Jurkat, Clone E6-1 (cell line): ENCODE results near the gene AGFG2.
"Not testable (repeated sequence)": the region's sequence is repeated elsewhere in the genome, so short reads cannot be mapped to it uniquely, and the experiment has no call there.

Source experiments
- DNase-seq: peaks from one replicate; pipeline ENCODE4 v3.0.0-alpha.2; 2011; ENCODE audit warnings: low read depth, low spot score
- H3K4me3 ChIP-seq: 2 replicates; pipeline ENCODE4 v1.5.1; 2011; ENCODE audit warnings: mild to moderate bottlenecking, low read length, control low read depth, moderate library complexity

Gene AGFG2

GRCh38 chr7:100516135-100516812 is 22.7 kb upstream of the AGFG2 start:
- no peak overlapping the region for H3K4me3 ChIP-seq
- peak; percentile 84 for DNase-seq

- no peak overlapping the region for H3K4me3 ChIP-seq
- no peak for DNase-seq
These were observed 21.7 kb upstream of the AGFG2 start for GRCh38 chr7:100517305-100517704.

- no peak overlapping the region for H3K4me3 ChIP-seq
- no peak for DNase-seq
These were observed 19.4 kb upstream of the AGFG2 start for GRCh38 chr7:100519580-100519979.

GRCh38 chr7:100520138-100520537 is 18.9 kb upstream of the AGFG2 start:
- DNase-seq: no peak
- H3K4me3 ChIP-seq: no peak overlapping the region

GRCh38 chr7:100521076-100521475 is 17.9 kb upstream of the AGFG2 start:
- no peak for DNase-seq
- no peak overlapping the region for H3K4me3 ChIP-seq

- H3K4me3 ChIP-seq, DNase-seq: not testable (repeated sequence)
These were observed 17.0 kb upstream of the AGFG2 start for GRCh38 chr7:100521909-100522593.

- DNase-seq, H3K4me3 ChIP-seq: not testable (repeated sequence)
These were observed 15.8 kb upstream of the AGFG2 start for GRCh38 chr7:100523192-100523591.

GRCh38 chr7:100528108-100528866 is 10.7 kb upstream of the AGFG2 start:
- not testable (repeated sequence) for DNase-seq, H3K4me3 ChIP-seq

GRCh38 chr7:100532165-100533022 is 6.6 kb upstream of the AGFG2 start:
- no peak for DNase-seq

GRCh38 chr7:100535982-100536381 is 3.0 kb upstream of the AGFG2 start:
- DNase-seq, H3K4me3 ChIP-seq: not testable (repeated sequence)

More at GRCh38 chr7:100532165-100533022, 6.6 kb upstream of the AGFG2 start:
- no peak overlapping the region for H3K4me3 ChIP-seq

GRCh38 chr7:100536695-100537094 is 2.3 kb upstream of the AGFG2 start:
- DNase-seq, H3K4me3 ChIP-seq: not testable (repeated sequence)

- DNase-seq: no peak
- peak overlapping the region; percentile 62 for H3K4me3 ChIP-seq
These were observed 702 bp upstream of the AGFG2 start for GRCh38 chr7:100538348-100538653.

- H3K4me3 ChIP-seq: peak overlapping the region; percentile 64
- DNase-seq: no peak
These were observed 518 bp downstream of the AGFG2 start for GRCh38 chr7:100539436-100540006.

GRCh38 chr7:100540073-100540723 is 1.2 kb downstream of the AGFG2 start:
- no peak for DNase-seq
- peak overlapping the region; percentile 64 for H3K4me3 ChIP-seq

- not testable (repeated sequence) for H3K4me3 ChIP-seq, DNase-seq
These were observed 2.3 kb downstream of the AGFG2 start for GRCh38 chr7:100541309-100541708.

GRCh38 chr7:100543586-100543985 is 4.6 kb downstream of the AGFG2 start:
- no peak overlapping the region for H3K4me3 ChIP-seq

GRCh38 chr7:100544386-100544785 is 5.4 kb downstream of the AGFG2 start:
- no peak overlapping the region for H3K4me3 ChIP-seq

More at GRCh38 chr7:100543586-100543985, 4.6 kb downstream of the AGFG2 start:
- no peak for DNase-seq

GRCh38 chr7:100544967-100545359 is 6.0 kb downstream of the AGFG2 start:
- H3K4me3 ChIP-seq: no peak overlapping the region
- DNase-seq: no peak

More at GRCh38 chr7:100544386-100544785, 5.4 kb downstream of the AGFG2 start:
- no peak for DNase-seq
